ENCODE measurements around the gene KRTAP5-6. TPM values are rescaled to one million over a fixed set of nuclear protein-coding genes. Genes with fewer than 3 reads are reported as not detected.

KRTAP5-6 gene, protein sequence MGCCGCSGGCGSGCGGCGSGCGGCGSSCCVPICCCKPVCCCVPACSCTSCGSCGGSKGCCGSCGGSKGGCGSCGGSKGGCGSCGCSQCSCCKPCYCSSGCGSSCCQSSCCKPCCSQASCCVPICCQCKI
- total RNA-seq = not detected

GRCh38 chr11:1696608-1697570 is at the start of gene KRTAP5-6:
KRTAP5-6 (plus strand) TSS chr11:1697195; CDS start chr11:1697246, 51 bp downstream.
- DNase-seq (ENCODE audit: low spot score) = no peak
- no peak within 1 kb of the TSS for H3K4me3 ChIP-seq
- WGBS = 85% methylated on average over 11 of the region's 11 CpGs
- intact Hi-C loops (cut with DNase I) = loop anchor here (10.0 kb wide), 1 partner anchor 228 kb away; no protein-coding TSS in a partner anchor
- no peaks in the 10 kb centered on the region for H3K27me3 ChIP-seq (replicated peaks; ENCODE audit: insufficient read depth)
- TF ChIP-seq POLR2AphosphoS5 (IDR thresholded peaks at IDR 0.05) (no peak), POLR2A (IDR thresholded peaks at IDR 0.05) (no peak)
- TF ChIP-seq, protein P1, sequence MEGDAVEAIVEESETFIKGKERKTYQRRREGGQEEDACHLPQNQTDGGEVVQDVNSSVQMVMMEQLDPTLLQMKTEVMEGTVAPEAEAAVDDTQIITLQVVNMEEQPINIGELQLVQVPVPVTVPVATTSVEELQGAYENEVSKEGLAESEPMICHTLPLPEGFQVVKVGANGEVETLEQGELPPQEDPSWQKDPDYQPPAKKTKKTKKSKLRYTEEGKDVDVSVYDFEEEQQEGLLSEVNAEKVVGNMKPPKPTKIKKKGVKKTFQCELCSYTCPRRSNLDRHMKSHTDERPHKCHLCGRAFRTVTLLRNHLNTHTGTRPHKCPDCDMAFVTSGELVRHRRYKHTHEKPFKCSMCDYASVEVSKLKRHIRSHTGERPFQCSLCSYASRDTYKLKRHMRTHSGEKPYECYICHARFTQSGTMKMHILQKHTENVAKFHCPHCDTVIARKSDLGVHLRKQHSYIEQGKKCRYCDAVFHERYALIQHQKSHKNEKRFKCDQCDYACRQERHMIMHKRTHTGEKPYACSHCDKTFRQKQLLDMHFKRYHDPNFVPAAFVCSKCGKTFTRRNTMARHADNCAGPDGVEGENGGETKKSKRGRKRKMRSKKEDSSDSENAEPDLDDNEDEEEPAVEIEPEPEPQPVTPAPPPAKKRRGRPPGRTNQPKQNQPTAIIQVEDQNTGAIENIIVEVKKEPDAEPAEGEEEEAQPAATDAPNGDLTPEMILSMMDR (IDR thresholded peaks at IDR 0.05) = no peak
- H3K4me1 ChIP-seq (replicated peaks) = peaks cover 7% of the 10 kb centered on the region
- no peaks in the 10 kb centered on the region for H3K36me3 ChIP-seq
- no peaks in the 10 kb centered on the region for H3K9me3 ChIP-seq
- H3K27ac ChIP-seq = no peak within 1 kb of the TSS

- Histone ChIP-seq H3K36me3 (no peaks in the 10 kb centered on the region), H3K27ac (no peak overlapping the region), H3K4me1 (replicated peaks) (no peaks in the 10 kb centered on the region), H3K27me3 (replicated peaks; ENCODE audit: insufficient read depth) (no peaks in the 10 kb centered on the region), H3K4me3 (no peak overlapping the region), H3K9me3 (no peaks in the 10 kb centered on the region)
- DNase-seq (ENCODE audit: low spot score) = no peak
- TF ChIP-seq POLR2A (IDR thresholded peaks at IDR 0.05) = no peak
- TF ChIP-seq, protein P1 (IDR thresholded peaks at IDR 0.05) = no peak
- no peak for TF ChIP-seq POLR2AphosphoS5 (IDR thresholded peaks at IDR 0.05)
- intact Hi-C loops (cut with DNase I) = no loop called here
- 93% methylated on average over 19 of the region's 35 CpGs for WGBS
Measured at GRCh38 chr11:1647901-1648652, 48.9 kb upstream of the KRTAP5-6 start.

DNA sequence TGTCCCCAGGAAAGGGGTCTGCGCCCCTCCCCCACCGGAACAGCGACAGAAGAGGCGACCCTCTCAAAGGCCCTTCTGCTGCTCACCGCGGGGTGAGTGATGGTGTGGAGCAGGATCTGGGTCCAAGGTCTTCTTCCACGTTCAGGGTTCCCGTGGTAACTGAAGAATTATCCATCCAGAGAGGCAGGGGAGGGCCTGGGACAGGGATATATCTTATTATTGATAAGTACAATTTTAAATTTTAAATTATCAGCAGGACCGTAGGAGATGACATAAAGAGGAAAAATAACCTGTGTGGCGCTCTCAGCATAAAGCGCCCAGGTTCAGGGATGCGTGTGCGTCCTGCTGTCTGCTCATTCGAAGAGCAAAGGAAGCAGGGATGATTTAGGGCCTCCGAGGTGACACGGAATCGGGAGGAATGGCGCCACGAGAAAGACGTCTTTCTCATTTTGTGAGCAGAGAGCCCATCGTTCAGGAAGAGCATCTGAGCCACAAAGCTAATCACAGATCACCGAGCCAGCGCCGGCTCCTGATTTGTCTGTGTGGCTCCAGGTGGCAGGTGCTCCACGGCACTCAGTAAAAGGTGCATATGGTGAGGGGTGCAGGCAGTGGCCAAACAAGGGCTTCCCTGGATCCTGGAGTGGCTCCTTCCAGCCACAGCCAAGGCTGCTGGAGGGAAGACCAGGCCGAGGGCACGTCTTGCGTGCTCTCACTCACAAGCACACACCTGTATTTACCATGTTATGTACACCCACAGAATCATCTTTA is 48.2 kb upstream of the KRTAP5-6 start:
- Histone ChIP-seq H3K9me3 (no peaks in the 10 kb centered on the region), H3K36me3 (no peaks in the 10 kb centered on the region), H3K4me3 (no peak overlapping the region), H3K27me3 (replicated peaks; ENCODE audit: insufficient read depth) (no peaks in the 10 kb centered on the region), H3K27ac (no peak overlapping the region), H3K4me1 (replicated peaks) (no peaks in the 10 kb centered on the region)
- DNase-seq (ENCODE audit: low spot score) = no peak
- intact Hi-C loops (cut with DNase I) = no loop called here
- 93% methylated on average over 26 of the region's 28 CpGs for WGBS
- TF ChIP-seq, protein P1 (IDR thresholded peaks at IDR 0.05) = no peak
- TF ChIP-seq POLR2A (IDR thresholded peaks at IDR 0.05) (no peak), POLR2AphosphoS5 (IDR thresholded peaks at IDR 0.05) (no peak)

DNA sequence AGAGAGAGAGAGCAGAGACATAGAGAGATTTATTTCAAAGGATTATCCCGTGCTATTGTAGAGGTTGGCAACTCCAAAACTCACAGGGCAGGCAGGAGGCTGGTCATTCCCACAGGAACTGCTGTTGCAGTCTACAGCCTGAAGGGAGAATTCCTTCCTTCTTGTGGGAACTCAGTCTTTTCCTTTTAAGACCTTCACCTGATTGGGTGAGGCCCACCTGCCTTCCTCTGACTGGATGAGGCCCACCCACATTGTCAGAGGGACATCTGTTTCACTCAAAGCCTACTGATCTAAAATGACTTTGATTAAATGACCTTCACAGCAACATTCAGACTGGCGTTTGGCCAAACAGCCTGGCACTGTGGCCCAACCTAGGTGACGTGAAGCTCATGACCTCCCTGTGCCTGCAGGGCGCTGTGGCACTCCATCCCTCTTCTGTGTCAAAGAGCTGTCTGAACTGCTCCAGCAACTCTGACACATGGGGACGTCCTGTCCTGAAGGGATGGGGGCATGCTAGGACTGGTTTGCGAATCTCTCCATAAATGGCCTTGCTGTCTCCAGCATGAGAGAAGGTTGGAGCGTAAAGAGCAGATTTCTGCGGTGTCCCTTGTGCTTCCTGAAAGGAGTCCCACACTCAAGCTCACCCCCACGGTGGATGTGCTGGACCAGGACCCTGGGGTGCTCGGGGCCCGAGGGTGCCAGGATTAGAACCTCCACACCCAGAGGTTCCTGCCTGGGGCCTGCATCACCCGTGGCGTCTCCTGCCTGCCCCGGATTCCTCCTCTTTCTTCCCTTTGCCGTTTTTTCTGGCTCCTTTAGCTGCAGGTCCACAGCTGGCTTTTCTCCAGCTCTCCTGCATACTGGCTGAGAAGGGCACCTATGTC is 46.7 kb upstream of the KRTAP5-6 start:
- TF ChIP-seq POLR2A (IDR thresholded peaks at IDR 0.05) = no peak
- peak; percentile 10 for TF ChIP-seq POLR2AphosphoS5 (IDR thresholded peaks at IDR 0.05)
- TF ChIP-seq, protein P1 (IDR thresholded peaks at IDR 0.05) = no peak
- DNase-seq (ENCODE audit: low spot score) = peak; percentile 33
- WGBS = 54% methylated on average over 15 of the region's 15 CpGs

More for the DNA sequence above, 46.7 kb upstream of the KRTAP5-6 start:
- Histone ChIP-seq H3K4me3 (no peak overlapping the region), H3K36me3 (no peaks in the 10 kb centered on the region), H3K9me3 (no peaks in the 10 kb centered on the region), H3K27ac (no peak overlapping the region), H3K27me3 (replicated peaks; ENCODE audit: insufficient read depth) (no peaks in the 10 kb centered on the region), H3K4me1 (replicated peaks) (no peaks in the 10 kb centered on the region)
- intact Hi-C loops (cut with DNase I) = loop anchor here (5.0 to 10.0 kb wide), 2 partner anchors 42 to 505 kb away; no protein-coding TSS in a partner anchor

Measured in prostate gland (tissue), 2 donors.